Fibroblast of lung (primary cell): ENCODE measurements around the gene MAP2K6. TPM values are rescaled to one million over a fixed set of nuclear protein-coding genes. Genes with fewer than 3 reads are reported as not detected.

Source experiments
- DNase-seq, 2 donors: peaks; one replicate each; pipeline versions ENCODE4 v3.0.0 to v3.0.0-alpha.2; 2010; ENCODE audit warnings: low read depth in 2 of 2
- H2AFZ ChIP-seq: 2 replicates; pipeline ENCODE4 v1.5.1; 2012; ENCODE audit warnings: low read length, control low read depth, inconsistent platforms
- H3K27ac ChIP-seq: 2 replicates; pipeline ENCODE4 v1.5.1; 2011; ENCODE audit warnings: low read length, control low read depth; ENCODE audit not compliant: insufficient read depth
- H3K27me3 ChIP-seq: 2 replicates; pipeline ENCODE4 v1.5.1; 2011; ENCODE audit warnings: mild to moderate bottlenecking, low read length; ENCODE audit not compliant: control insufficient read depth, insufficient read depth
- H3K36me3 ChIP-seq: 2 replicates; pipeline ENCODE4 v1.5.1; 2011; ENCODE audit warnings: low read length; ENCODE audit not compliant: control insufficient read depth, insufficient read depth
- H3K4me1 ChIP-seq: 2 replicates; pipeline ENCODE4 v1.5.1; 2011; ENCODE audit warnings: low read length; ENCODE audit not compliant: control insufficient read depth, insufficient read depth; ENCODE audit errors: extremely low read depth
- H3K4me2 ChIP-seq: 2 replicates; pipeline ENCODE4 v1.5.1; 2011; ENCODE audit warnings: low read length, control low read depth; ENCODE audit not compliant: insufficient read depth; ENCODE audit errors: extremely low read depth
- H3K4me3 ChIP-seq, 4 experiments: fragments of 200-600 bp in 1 of 4; sonication (generic) in 1 of 4; replicated peaks in 1 of 4; 2 replicates each; pipeline ENCODE4 v1.5.1; 2011 to 2016; ENCODE audit warnings: low read length in 4 of 4, low read depth in 3 of 4, mild to moderate bottlenecking in 3 of 4, control low read depth in 2 of 4, inconsistent platforms in 1 of 4, mixed read lengths in 1 of 4; ENCODE audit not compliant: insufficient read depth in 1 of 4; ENCODE audit errors: control extremely low read depth in 1 of 4
- H3K79me2 ChIP-seq: 2 replicates; pipeline ENCODE4 v1.5.1; 2012; ENCODE audit warnings: mild to moderate bottlenecking, low read length, inconsistent platforms; ENCODE audit not compliant: control insufficient read depth, insufficient read depth
- H3K9ac ChIP-seq: 2 replicates; pipeline ENCODE4 v1.5.1; 2011; ENCODE audit warnings: mild to moderate bottlenecking, low read length, control low read depth; ENCODE audit not compliant: insufficient read depth
- H3K9me3 ChIP-seq: 2 replicates; pipeline ENCODE4 v1.5.1; 2012; ENCODE audit warnings: low read depth, low read length; ENCODE audit not compliant: control insufficient read depth, insufficient read depth
- H4K20me1 ChIP-seq: 2 replicates; pipeline ENCODE4 v1.5.1; 2011; ENCODE audit warnings: low read length; ENCODE audit not compliant: control insufficient read depth, insufficient read depth; ENCODE audit errors: extremely low read depth
- EZH2 ChIP-seq: IDR thresholded peaks from 2 replicates; pipeline ENCODE4 v1.5.1; 2012; ENCODE audit warnings: low read length, control low read depth, mild to moderate bottlenecking; ENCODE audit errors: missing control alignments
- polyA plus RNA-seq, 2 donors: library from polyadenylated mRNA; depleted of rRNA in 1 of 2; stranded (reverse) in 1 of 2; unstranded in 1 of 2; fragments of >200 nt; gene quantifications; 2 replicates each; pipeline ENCODE4 v1.2.1, GENCODE V29; 2011 to 2012; ENCODE audit warnings: missing spikeins in 1 of 2
- total RNA-seq: library from RNA; depleted of rRNA; stranded (reverse); fragments of >200 nt; gene quantifications from 2 replicates; pipeline ENCODE4 v1.2.1, GENCODE V29; 2014
- TF ChIP-seq, protein P1 (sequence below), 2 donors: IDR thresholded peaks in 1 of 2; conservative IDR thresholded peaks in 1 of 2; 1 replicate in 1 of 2; 2 replicates in 1 of 2; pipeline ENCODE4 v1.5.1; 2011 to 2012; ENCODE audit warnings: low read length in 2 of 2, control low read depth in 1 of 2, inconsistent platforms in 1 of 2, low read depth in 1 of 2, mild to moderate bottlenecking in 1 of 2

MAP2K6 gene
- total and polyA plus RNA-seq, 2 donors (not counting 1 experiment from before 2014, with no cell fraction given): 2.7 to 39.5 TPM

GRCh38 chr17:69503711-69504110 lies 89.2 kb downstream of the MAP2K6 start:
- no peaks in the 10 kb centered on the region for H4K20me1 ChIP-seq
- no peak overlapping the region for H2AFZ ChIP-seq
- no peaks in the 10 kb centered on the region for H3K4me1 ChIP-seq
- H3K27ac ChIP-seq: no peak overlapping the region
- H3K27me3 ChIP-seq: no peaks in the 10 kb centered on the region
- no peak overlapping the region for H3K4me2 ChIP-seq
- H3K79me2 ChIP-seq: no peaks in the 10 kb centered on the region
- H3K9ac ChIP-seq: no peak overlapping the region
- peak overlapping the region in 1 of 4 experiments; percentile 77 for H3K4me3 ChIP-seq
- H3K36me3 ChIP-seq: no peaks in the 10 kb centered on the region
- no peaks in the 10 kb centered on the region for H3K9me3 ChIP-seq
- no peak for TF ChIP-seq EZH2
- TF ChIP-seq, protein P1, sequence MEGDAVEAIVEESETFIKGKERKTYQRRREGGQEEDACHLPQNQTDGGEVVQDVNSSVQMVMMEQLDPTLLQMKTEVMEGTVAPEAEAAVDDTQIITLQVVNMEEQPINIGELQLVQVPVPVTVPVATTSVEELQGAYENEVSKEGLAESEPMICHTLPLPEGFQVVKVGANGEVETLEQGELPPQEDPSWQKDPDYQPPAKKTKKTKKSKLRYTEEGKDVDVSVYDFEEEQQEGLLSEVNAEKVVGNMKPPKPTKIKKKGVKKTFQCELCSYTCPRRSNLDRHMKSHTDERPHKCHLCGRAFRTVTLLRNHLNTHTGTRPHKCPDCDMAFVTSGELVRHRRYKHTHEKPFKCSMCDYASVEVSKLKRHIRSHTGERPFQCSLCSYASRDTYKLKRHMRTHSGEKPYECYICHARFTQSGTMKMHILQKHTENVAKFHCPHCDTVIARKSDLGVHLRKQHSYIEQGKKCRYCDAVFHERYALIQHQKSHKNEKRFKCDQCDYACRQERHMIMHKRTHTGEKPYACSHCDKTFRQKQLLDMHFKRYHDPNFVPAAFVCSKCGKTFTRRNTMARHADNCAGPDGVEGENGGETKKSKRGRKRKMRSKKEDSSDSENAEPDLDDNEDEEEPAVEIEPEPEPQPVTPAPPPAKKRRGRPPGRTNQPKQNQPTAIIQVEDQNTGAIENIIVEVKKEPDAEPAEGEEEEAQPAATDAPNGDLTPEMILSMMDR (conservative IDR thresholded peaks at IDR 0.05 in 1 of 2, IDR thresholded peaks at IDR 0.05 in 1 of 2; ENCODE audit: low read depth in 1 of 2, low read length in 2 of 2): no peak
- DNase-seq: no peak

GRCh38 chr17:69505740-69506139 lies 91.2 kb downstream of the MAP2K6 start:
- Histone ChIP-seq H3K4me2 (no peak overlapping the region), H3K4me1 (no peaks in the 10 kb centered on the region), H4K20me1 (no peaks in the 10 kb centered on the region), H3K9ac (no peak overlapping the region), H3K36me3 (no peaks in the 10 kb centered on the region), H3K9me3 (no peaks in the 10 kb centered on the region), H3K27me3 (no peaks in the 10 kb centered on the region), H2AFZ (no peak overlapping the region), H3K4me3 (no peak overlapping the region), H3K27ac (no peak overlapping the region), H3K79me2 (no peaks in the 10 kb centered on the region)
- no peak for TF ChIP-seq EZH2
- TF ChIP-seq, protein P1 (conservative IDR thresholded peaks at IDR 0.05 in 1 of 2, IDR thresholded peaks at IDR 0.05 in 1 of 2; ENCODE audit: low read depth in 1 of 2, low read length in 2 of 2): no peak
- no peak for DNase-seq

GRCh38 chr17:69506489-69506888 lies 92.0 kb downstream of the MAP2K6 start:
- no peaks in the 10 kb centered on the region for H3K27me3 ChIP-seq
- no peaks in the 10 kb centered on the region for H3K36me3 ChIP-seq
- H3K9ac ChIP-seq: no peak overlapping the region
- no peak for TF ChIP-seq EZH2
- TF ChIP-seq, protein P1 (conservative IDR thresholded peaks at IDR 0.05 in 1 of 2, IDR thresholded peaks at IDR 0.05 in 1 of 2; ENCODE audit: low read depth in 1 of 2, low read length in 2 of 2): peak; percentile 17 to 37
- no peak overlapping the region for H2AFZ ChIP-seq
- no peak overlapping the region for H3K4me2 ChIP-seq
- no peaks in the 10 kb centered on the region for H4K20me1 ChIP-seq
- no peak overlapping the region for H3K27ac ChIP-seq
- H3K9me3 ChIP-seq: no peaks in the 10 kb centered on the region
- no peaks in the 10 kb centered on the region for H3K79me2 ChIP-seq
- no peak for DNase-seq
- no peak overlapping the region for H3K4me3 ChIP-seq
- H3K4me1 ChIP-seq: no peaks in the 10 kb centered on the region
